Thyroid gland (tissue), 4 donors: ENCODE data around the gene NDUFA12. TPM values are rescaled to one million over a fixed set of nuclear protein-coding genes. Genes with fewer than 3 reads are reported as not detected.
A peak's percentile ranks its signal among the peaks of the same experiment; 100 is the strongest.

Experiments
- DNase-seq, 2 donors: peaks; one replicate each; pipeline ENCODE4 v3.0.0-alpha.2; 2019
- H3K27ac ChIP-seq, 3 donors: fragments of 200-600 bp; sonication (generic); 1 replicate in 2 of 3; 2 replicates in 1 of 3; pipeline ENCODE4 v1.5.1; 2016 to 2019; ENCODE audit warnings: mild to moderate bottlenecking in 1 of 3, moderate library complexity in 1 of 3
- H3K27me3 ChIP-seq: fragments of 200-600 bp; sonication (generic); one replicate; pipeline ENCODE4 v1.5.1; 2019
- H3K36me3 ChIP-seq, 2 donors: fragments of 200-600 bp; sonication (generic); one replicate each; pipeline ENCODE4 v1.5.1; 2016 to 2019
- H3K4me1 ChIP-seq, 2 donors: fragments of 200-600 bp; sonication (generic); one replicate each; pipeline ENCODE4 v1.5.1; 2017 to 2019
- H3K4me3 ChIP-seq, 3 donors: fragments of 200-600 bp; sonication (generic); replicated peaks in 1 of 3; 1 replicate in 2 of 3; 2 replicates in 1 of 3; pipeline ENCODE4 v1.5.1; 2016; ENCODE audit warnings: mild to moderate bottlenecking in 1 of 3
- H3K9me3 ChIP-seq: fragments of 200-600 bp; sonication (generic); one replicate; pipeline ENCODE4 v1.5.1; 2017
- CTCF ChIP-seq, 6 experiments: fragments of 200-600 bp in 3 of 6; fragments of 450-650 bp in 3 of 6; sonication (generic) in 3 of 6; IDR thresholded peaks; one replicate each; pipeline ENCODE4 v1.5.1; 2016 to 2019; ENCODE audit warnings: antibody characterized with exemption in 6 of 6, mild to moderate bottlenecking in 2 of 6, inconsistent platforms in 1 of 6, moderate library complexity in 1 of 6
- POLR2A ChIP-seq, 2 donors: fragments of 450-650 bp; IDR thresholded peaks; one replicate each; pipeline ENCODE4 v1.6.1; 2017; ENCODE audit warnings: antibody characterized with exemption in 2 of 2, mild to moderate bottlenecking in 2 of 2, moderate library complexity in 1 of 2
- WGBS, 2 donors: methylation state at CpG; one replicate each; pipeline ENCODE4 v1.1.5; 2017; 5-methylcytosine and 5-hydroxymethylcytosine counted together
- intact Hi-C: fragments of 100-400 bp; cut with DNase I; formaldehyde crosslinking; loops from one replicate; pipeline ENCODE4 v1.15.1; 2023
- total RNA-seq, 4 donors: library from RNA; depleted of rRNA; stranded (reverse); fragments of >200 nt; gene quantifications; one replicate each; pipeline ENCODE4 v1.2.3, GENCODE V29; 2016

NDUFA12 gene
- total RNA-seq, 4 donors from 2014 or later: 88.4 to 178 (median 136) TPM

- peaks cover 0 to 3% of the 10 kb centered on the region in 2 donors for H3K36me3 ChIP-seq
- no peak for DNase-seq
- no peak for TF ChIP-seq POLR2A (IDR thresholded peaks at IDR 0.05)
- TF ChIP-seq CTCF (IDR thresholded peaks at IDR 0.05): no peak
- 93 to 100% methylated on average over 2 of the region's 2 CpGs for WGBS, 2 donors
- no peaks in the 10 kb centered on the region for H3K27me3 ChIP-seq
- H3K4me3 ChIP-seq: no peak overlapping the region
- peaks cover 11 to 16% of the 10 kb centered on the region in 2 donors for H3K4me1 ChIP-seq
- no peaks in the 10 kb centered on the region for H3K9me3 ChIP-seq
- H3K27ac ChIP-seq: no peak overlapping the region
- intact Hi-C loops: no loop called here
These were observed 31.6 kb downstream of the NDUFA12 start for GRCh38 chr12:94971923-94972322.

GRCh38 chr12:94970560-94970959, 32.9 kb downstream of the NDUFA12 start:
- no peaks in the 10 kb centered on the region for H3K27me3 ChIP-seq
- 100% methylated on average over 1 of the region's 1 CpG for WGBS, 2 donors

GRCh38 chr12:94969424-94969823, 34.1 kb downstream of the NDUFA12 start:
- Histone ChIP-seq H3K4me3 (no peak overlapping the region), H3K27me3 (no peaks in the 10 kb centered on the region), H3K4me1 (peaks cover 11 to 16% of the 10 kb centered on the region in 2 donors), H3K27ac (peak overlapping the region in 1 of 3 donors; percentile 24), H3K9me3 (no peaks in the 10 kb centered on the region), H3K36me3 (peaks cover 0 to 3% of the 10 kb centered on the region in 2 donors)
- intact Hi-C loops: no loop called here
- no peak for DNase-seq
- TF ChIP-seq CTCF (IDR thresholded peaks at IDR 0.05): no peak
- TF ChIP-seq POLR2A (IDR thresholded peaks at IDR 0.05): no peak

More at GRCh38 chr12:94970560-94970959, 32.9 kb downstream of the NDUFA12 start:
- Histone ChIP-seq H3K4me3 (no peak overlapping the region), H3K4me1 (peaks cover 11 to 16% of the 10 kb centered on the region in 2 donors), H3K9me3 (no peaks in the 10 kb centered on the region), H3K36me3 (peaks cover 0 to 3% of the 10 kb centered on the region in 2 donors), H3K27ac (peak overlapping the region in 2 of 3 donors; percentile 13 to 24)
- TF ChIP-seq POLR2A (IDR thresholded peaks at IDR 0.05) (no peak), CTCF (IDR thresholded peaks at IDR 0.05) (no peak)
- DNase-seq: no peak
- intact Hi-C loops: no loop called here

GRCh38 chr12:94965982-94966630, 37.4 kb downstream of the NDUFA12 start:
- 84 to 86% methylated on average over 9 of the region's 9 CpGs for WGBS, 2 donors
- Histone ChIP-seq H3K4me3 (no peak overlapping the region), H3K27me3 (no peaks in the 10 kb centered on the region), H3K9me3 (no peaks in the 10 kb centered on the region), H3K4me1 (peaks cover 11 to 16% of the 10 kb centered on the region in 2 donors), H3K27ac (no peak overlapping the region), H3K36me3 (peaks cover 0 to 3% of the 10 kb centered on the region in 2 donors)
- intact Hi-C loops: no loop called here
- TF ChIP-seq CTCF (IDR thresholded peaks at IDR 0.05) (no peak), POLR2A (IDR thresholded peaks at IDR 0.05) (no peak)
- no peak for DNase-seq

GRCh38 chr12:94963649-94964048, 39.8 kb downstream of the NDUFA12 start:
- no peak overlapping the region for H3K4me3 ChIP-seq
- no peaks in the 10 kb centered on the region for H3K36me3 ChIP-seq
- intact Hi-C loops: no loop called here
- no peak overlapping the region for H3K27ac ChIP-seq
- 89 to 94% methylated on average over 7 of the region's 7 CpGs for WGBS, 2 donors
- DNase-seq: no peak
- H3K4me1 ChIP-seq: peaks cover 0 to 5% of the 10 kb centered on the region in 2 donors
- no peaks in the 10 kb centered on the region for H3K9me3 ChIP-seq
- H3K27me3 ChIP-seq: no peaks in the 10 kb centered on the region
- no peak for TF ChIP-seq CTCF (IDR thresholded peaks at IDR 0.05)
